Pons (tissue), 1 donor: Measurements from ENCODE around the gene ITPR1.

Experiments
- DNase-seq: peaks from one replicate; pipeline ENCODE4 v3.0.0-alpha.2; 2016; ENCODE audit warnings: low spot score

ITPR1 gene

DNA sequence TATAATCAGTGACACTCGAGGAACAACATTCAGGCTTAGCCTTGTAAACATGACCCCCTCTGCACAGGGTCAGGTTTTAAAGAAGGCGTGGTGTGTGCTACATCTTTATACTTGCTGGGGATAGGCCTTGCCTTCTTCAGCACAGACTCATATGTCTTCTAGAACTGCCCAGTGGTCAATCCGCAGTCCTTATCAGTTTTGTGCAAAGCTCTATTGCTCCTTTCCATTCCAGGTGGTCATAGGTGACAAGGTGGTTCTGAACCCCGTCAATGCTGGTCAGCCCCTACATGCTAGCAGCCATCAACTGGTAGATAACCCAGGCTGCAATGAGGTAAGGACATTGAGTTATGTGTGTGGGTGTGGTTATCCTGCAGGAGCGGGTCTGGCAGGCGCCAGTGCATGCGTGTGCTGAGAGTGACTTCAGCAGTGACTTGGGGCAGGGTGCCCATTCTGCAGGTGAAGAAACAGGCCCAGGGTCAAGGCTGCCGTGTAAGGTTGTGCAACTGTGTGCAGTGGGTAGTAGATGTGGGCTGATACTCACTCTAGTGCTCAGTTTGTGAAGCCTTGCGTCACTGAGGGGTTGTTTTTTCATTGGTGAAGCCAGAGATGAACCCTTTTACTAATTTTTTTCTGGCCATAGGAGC, 150.9 kb downstream of the ITPR1 start:
- no peak for DNase-seq

- DNase-seq, result no peak
Measured at GRCh38 chr3:4644951-4645350, 151.8 kb downstream of the ITPR1 start.

- no peak for DNase-seq
Measured at GRCh38 chr3:4645468-4645867, 152.3 kb downstream of the ITPR1 start.

DNA sequence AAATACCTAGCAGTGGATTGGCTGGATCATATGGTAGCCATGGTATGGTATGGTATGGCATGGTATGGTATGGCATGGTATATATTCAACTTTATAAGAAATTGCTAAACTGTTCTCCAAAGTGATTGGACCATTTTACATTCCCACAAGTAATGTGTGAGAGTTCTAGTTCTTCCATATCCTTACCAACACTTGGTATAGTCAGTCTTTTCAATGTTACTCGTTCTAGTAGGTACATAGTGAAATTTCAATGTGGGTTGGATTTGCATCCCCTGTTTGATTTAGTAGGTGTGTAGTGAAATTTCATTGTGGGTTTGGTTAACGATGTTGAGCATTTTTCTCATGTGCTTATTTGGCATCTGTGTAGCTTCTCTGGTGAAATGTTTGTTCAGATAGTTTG, 154.3 kb downstream of the ITPR1 start:
- no peak for DNase-seq

DNA sequence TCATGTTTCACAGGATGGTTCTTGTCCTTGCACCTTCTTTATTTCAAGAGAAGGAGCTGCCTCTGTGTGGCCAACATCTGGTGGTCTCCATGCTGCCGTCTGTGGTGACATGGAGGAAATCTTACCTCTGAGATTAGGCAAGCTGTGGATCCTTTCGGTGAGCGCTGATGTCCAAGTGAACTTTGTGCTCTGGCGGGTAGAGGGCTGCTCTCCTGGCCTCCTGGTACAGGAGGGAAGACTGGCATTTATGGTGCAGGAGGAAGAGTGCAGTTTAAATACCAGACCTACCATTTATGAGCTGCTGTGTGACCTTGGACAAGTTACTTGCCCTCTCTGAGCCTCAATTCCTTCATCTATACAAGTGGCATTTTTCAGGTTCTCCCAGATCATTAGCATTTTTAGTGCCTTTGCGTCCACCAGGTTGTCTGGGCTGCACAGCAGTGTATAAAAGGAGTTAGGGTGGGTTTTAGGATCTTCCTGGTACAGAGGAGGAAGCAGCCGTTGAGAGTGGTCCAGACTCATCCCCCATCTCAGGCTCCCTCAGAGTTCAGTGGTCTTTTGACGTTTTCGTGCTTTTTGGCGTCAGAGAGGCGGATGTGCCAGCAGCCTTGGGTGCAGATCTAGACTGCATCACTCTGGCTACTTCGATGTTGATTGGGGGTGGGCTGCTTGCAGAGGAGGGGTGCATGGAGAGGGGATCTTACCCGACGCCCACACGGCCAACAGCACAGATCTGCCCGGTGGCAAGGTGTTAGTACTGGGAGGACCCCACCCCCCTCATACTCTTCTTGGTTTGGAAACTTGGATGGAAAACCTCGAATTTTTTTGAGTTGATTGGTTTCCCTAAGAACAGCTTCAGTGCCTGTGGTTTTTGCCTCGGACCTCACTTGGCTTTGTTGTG, 162.2 kb downstream of the ITPR1 start:
- DNase-seq, result no peak

DNA sequence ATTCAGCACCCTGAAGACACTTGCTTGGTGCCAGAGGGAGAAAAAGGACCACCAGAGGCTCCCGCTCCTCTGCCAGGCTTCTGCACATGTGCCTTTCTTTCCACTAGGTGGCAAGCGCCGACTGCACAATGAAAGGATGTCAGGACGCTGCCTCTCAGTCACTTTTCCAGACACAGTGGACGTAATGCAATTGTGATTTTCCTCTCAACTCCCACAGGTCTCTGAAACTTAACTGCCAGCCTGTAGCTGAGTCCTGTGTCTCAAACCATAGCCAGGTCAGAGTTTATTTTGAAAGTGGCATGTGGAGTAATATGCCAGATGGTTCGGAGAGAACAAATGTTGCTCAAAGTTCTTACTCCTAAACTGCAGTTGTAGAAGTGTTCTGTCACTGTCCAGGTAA, 162.9 kb downstream of the ITPR1 start:
- DNase-seq, result peak; percentile 73

- no peak for DNase-seq
Measured at GRCh38 chr3:4656626-4657328, 163.6 kb downstream of the ITPR1 start.

DNA sequence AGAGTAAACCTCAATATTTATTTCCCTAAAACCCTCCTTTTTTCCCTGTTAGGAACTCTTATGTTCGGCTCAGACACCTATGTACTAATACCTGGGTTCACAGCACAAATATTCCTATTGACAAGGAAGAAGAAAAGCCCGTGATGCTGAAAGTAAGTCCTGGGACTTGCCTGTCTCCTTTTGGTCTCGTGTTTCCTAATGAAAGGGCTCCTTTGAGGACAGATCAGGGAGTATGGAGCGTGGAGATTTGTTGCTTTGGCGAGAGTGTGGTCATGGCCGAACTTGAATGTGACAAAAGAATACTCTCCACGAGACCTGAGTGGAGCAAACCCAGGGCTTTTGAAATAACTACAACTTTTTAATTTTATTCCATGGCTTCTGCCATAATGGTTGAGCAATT, 167.8 kb downstream of the ITPR1 start:
- DNase-seq, result no peak

- DNase-seq, result no peak
Measured at GRCh38 chr3:4664412-4664811, 171.3 kb downstream of the ITPR1 start.

GRCh38 chr3:4665197-4665596, 172.0 kb downstream of the ITPR1 start:
- no peak for DNase-seq

DNA sequence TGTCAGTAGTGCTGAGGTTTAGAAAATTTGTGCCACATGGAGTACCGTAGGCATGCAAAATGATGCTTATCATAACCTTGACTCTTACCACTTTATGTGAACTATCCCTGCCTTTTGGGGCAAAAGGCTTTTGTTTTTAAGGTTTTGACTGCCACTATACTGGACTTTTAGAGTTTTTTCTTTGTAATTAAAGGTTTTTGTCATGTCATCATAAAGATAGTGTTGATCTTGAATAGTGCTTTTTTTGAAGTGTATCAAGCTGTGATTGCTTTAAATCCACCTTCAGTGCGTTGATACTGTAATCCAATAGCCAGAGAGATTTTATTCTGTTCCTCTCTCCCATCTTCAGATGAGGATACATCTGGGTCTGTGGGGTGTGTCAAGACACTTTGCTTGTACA, 172.9 kb downstream of the ITPR1 start:
- DNase-seq, result no peak

DNA sequence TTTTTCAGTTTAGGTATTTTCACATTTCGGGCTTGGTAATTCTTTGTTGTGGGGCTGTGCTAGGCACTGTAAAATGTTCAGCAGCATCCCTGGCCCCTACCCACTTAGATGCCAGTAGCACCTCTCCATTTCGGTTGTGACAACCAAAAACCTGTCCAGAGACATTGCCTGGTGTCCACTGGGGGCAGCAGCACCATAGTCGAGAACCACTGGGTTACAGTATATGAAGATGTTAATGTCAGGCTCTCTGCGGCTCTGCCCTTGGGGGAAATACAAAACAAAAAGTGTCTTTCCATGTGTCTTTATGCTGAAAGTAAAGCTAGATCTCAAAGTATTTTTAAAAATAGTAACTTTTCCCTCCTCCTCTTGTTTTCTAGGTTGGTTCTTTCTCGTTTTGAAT, 177.2 kb downstream of the ITPR1 start:
- no peak for DNase-seq

GRCh38 chr3:4672725-4673275, 179.7 kb downstream of the ITPR1 start:
- DNase-seq, result no peak

- no peak for DNase-seq
Measured at GRCh38 chr3:4674216-4674615, 181.1 kb downstream of the ITPR1 start.

- no peak for DNase-seq
Measured at GRCh38 chr3:4675704-4676103, 182.6 kb downstream of the ITPR1 start.

GRCh38 chr3:4678320-4678719, 185.2 kb downstream of the ITPR1 start:
- DNase-seq, result no peak

GRCh38 chr3:4680227-4680691, 187.1 kb downstream of the ITPR1 start:
- no peak for DNase-seq

GRCh38 chr3:4680871-4681300, 187.7 kb downstream of the ITPR1 start:
- no peak for DNase-seq

GRCh38 chr3:4681301-4681700, 188.2 kb downstream of the ITPR1 start:
- DNase-seq, result no peak

DNA sequence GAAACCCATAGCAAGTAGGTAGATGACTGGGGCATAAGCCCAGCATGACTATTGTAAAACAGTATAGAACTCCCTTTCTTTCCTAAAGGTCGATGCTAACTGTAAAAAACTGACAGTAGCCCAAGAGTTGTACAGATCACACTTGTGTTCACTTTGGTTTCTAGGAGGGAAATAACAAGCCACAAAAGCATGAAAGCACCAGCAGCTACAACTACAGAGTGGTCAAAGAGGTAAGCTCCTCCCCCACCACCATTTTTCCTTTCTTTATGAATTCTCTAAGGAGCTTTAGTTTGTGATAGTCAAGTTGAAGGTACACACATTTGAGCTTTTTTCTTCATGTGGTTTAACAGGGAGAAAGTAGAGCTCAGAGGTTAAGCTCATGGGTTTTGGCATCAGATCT, 191.0 kb downstream of the ITPR1 start:
- DNase-seq, result no peak

DNA sequence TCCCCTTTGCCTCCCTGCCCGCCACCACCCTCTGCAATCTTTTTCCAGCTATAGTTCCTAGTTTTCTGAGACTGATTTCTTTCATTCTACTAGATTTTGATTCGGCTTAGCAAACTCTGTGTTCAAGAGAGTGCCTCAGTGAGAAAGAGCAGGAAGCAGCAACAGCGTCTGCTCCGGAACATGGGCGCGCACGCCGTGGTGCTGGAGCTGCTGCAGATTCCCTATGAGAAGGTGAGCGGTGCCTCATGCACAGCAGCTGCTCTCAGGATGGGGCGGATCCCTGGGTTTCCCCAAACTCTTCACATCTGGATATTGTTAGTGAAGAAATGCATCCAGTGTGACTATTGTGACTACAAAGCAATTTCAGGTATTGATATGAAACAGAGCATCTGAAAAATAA, 191.8 kb downstream of the ITPR1 start:
- DNase-seq, result no peak

DNA sequence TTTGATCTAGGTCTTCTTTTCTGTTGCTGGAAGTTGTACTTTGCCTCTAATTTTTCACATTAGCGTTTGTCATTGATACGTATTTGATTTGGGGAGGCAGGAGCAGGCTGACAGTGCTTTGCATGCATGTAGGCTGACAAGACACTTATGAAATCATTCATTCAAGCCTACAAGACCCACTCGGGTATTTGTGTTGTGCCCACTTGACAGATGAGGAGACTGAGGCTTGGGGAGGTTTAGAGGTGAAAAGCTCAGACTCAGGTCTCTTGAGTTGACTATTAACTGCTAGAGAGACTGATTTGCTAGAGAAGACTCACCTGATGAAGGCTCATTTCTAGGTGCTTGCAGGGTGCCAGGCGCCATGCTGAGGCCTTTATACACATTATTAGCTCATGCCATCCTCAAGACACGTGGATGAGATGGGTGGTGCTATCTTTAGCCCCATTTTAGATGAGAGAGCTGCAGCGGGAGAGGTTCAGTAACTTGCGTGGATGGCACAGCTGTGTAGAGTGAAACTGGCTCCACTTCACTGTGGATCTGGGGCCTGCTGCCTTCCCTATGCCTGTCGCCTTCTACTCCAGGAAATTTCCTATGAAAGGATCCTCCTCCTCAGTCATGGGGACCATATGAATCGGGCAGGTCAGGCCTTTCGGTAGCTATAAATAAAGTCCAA, 192.7 kb downstream of the ITPR1 start:
- DNase-seq, result no peak
